ENCODE results near the gene ARL2. TPM values are rescaled to one million over a fixed set of nuclear protein-coding genes. Genes with fewer than 3 reads are reported as not detected.

Gene ARL2
- total RNA-seq, 1 experiment from 2014 or later: 203 TPM

GRCh38 chr11:65066315-65066714, 52.4 kb downstream of the ARL2 start:
- H3K27ac Mint-ChIP-seq: peak overlapping the region; percentile 77 to 98 (median 92)
- H3K9me3 Mint-ChIP-seq: no peaks in the 10 kb centered on the region
- no peaks in the 10 kb centered on the region for H3K27me3 Mint-ChIP-seq (ENCODE audit: low read depth)
- Histone ChIP-seq H3K4me2 (ENCODE audit: insufficient read depth, insufficient read length, low read length) (no peak overlapping the region), H2AFZ (ENCODE audit: low read length) (no peak overlapping the region), H2BK12ac (ENCODE audit: insufficient read length, low read depth, low read length) (peak overlapping the region; percentile 1), H3K4me1 (ENCODE audit: insufficient read depth, low read length) (peaks cover 6% of the 10 kb centered on the region; the same call in 1 of the 2 replicates), H2AK5ac (ENCODE audit: insufficient read length, low read length) (no peak overlapping the region), H4K20me1 (ENCODE audit: control insufficient read depth, insufficient read depth, insufficient read length) (no peaks in the 10 kb centered on the region), H4K8ac (replicated peaks; ENCODE audit: insufficient read length, low read depth, low read length) (no peak overlapping the region), H3K27me3 (ENCODE audit: insufficient read depth, low read length) (no peaks in the 10 kb centered on the region), H3K9me3 (ENCODE audit: control insufficient read depth, low read depth, low read length) (no peaks in the 10 kb centered on the region), H3K18ac (ENCODE audit: insufficient read length, low read depth, low read length) (peak overlapping the region; percentile 69), H3K27ac (ENCODE audit: insufficient read length, low read depth, low read length) (no peak overlapping the region), H3K9ac (ENCODE audit: extremely low read depth, insufficient read length, low read length) (no peak overlapping the region), H3K14ac (ENCODE audit: insufficient read depth, low read length) (peak overlapping the region; percentile 72; the same call in 1 of the 2 replicates), H3K56ac (ENCODE audit: insufficient read length, low read depth, low read length) (no peak overlapping the region), H2BK5ac (ENCODE audit: insufficient read length, low read length) (no peak overlapping the region), H3K79me2 (ENCODE audit: insufficient read depth, low read length) (no peaks in the 10 kb centered on the region), H3K4ac (ENCODE audit: low read depth, low read length) (no peak overlapping the region), H3K79me1 (ENCODE audit: insufficient read depth, low read depth, low read length, poor library complexity, severe bottlenecking) (no peaks in the 10 kb centered on the region), H3T11ph (ENCODE audit: low read length) (no peak overlapping the region), H2BK20ac (ENCODE audit: low read depth, low read length, poor library complexity, severe bottlenecking) (no peak overlapping the region), H2BK120ac (ENCODE audit: low read depth, low read length, poor library complexity, severe bottlenecking) (no peak overlapping the region), H4K5ac (ENCODE audit: insufficient read length, low read depth, low read length) (no peak overlapping the region), H3K23me2 (ENCODE audit: insufficient read length, low read depth, low read length, poor library complexity, severe bottlenecking) (no peaks in the 10 kb centered on the region), H2BK15ac (ENCODE audit: low read depth, low read length) (no peak overlapping the region), H3K23ac (ENCODE audit: insufficient read length, low read depth, low read length) (no peak overlapping the region), H4K91ac (ENCODE audit: insufficient read length, low read depth, low read length) (peak overlapping the region; percentile 86)
- WGBS (ENCODE audit: extremely low coverage, insufficient read length, low lambda C conversion rate): no CpG with 5 or more reads among the region's 11 CpGs
- peaks cover 21 to 31% of the 10 kb centered on the region in 2 experiments for H3K4me1 Mint-ChIP-seq
- no peak for DNase-seq
- no peaks in the 10 kb centered on the region for H3K36me3 Mint-ChIP-seq (ENCODE audit: insufficient read depth in 1 of 3, low read depth in 3 of 3)
- H3K4me3 Mint-ChIP-seq: peak overlapping the region; percentile 30 to 68
- no peak for TF ChIP-seq CTCF (conservative IDR thresholded peaks at IDR 0.05)
